ENCODE results near the gene AP1M2.

The AP1M2 gene

DNA sequence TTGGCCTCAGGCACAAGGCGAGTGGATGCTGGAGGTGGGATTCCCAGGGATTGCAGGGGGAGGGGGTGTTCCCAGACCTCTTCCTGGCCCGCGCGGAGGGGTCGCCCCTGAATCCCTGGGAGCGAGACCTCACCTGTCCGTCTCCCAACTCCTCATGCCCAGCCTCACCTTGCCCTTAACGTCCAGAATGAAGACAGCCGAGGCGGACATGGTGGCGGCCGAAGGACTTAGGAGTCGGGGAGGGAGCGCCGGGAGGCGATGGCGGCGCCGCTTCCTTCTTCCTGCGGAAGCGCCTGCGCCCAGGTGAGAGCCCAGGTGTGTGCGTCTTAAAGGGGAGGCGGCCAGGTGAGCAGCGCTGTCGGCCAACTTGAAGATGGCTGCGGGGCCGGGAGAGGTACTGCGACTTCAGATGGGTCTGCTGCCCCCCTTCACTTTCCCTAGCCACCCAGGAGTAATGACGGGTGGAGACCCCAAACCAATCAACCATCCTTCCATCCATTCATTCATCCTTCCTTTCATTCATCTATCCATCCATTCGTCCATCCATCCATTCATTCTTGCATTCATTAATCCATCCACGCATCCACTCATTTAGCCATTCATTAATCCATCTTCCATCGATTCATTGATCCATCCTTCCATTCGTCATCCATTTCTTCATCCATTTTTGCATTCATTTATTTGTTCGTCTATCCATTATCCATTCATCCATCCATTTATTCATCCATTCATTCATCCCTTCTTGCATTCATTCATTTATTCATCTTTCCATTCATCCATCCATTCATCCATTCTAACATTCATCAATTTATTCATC, at the start of gene AP1M2:
Gene AP1M2 (minus strand): TSS at position 291 of the 817 bp plus-strand sequence. CDS start 81 bp downstream, at position 210.
- ChIA-PET CTCF (interaction anchor here (2.3 kb wide), 1 partner anchor 57 kb away, joined by 20 read pairs; no protein-coding TSS in a partner anchor), POLR2A (interaction anchor here (0.7 kb wide), 1 partner anchor 8 kb away, joined by 4 read pairs; no protein-coding TSS in a partner anchor)
- no peaks in the 10 kb centered on the region for H3K4me1 ChIP-seq (ENCODE audit: control insufficient read depth, insufficient read depth, low read length)
- H3K27ac ChIP-seq (ENCODE audit: extremely low read depth, low read depth, low read length), result no peak within 1 kb of the TSS
- TF ChIP-seq, protein P1, sequence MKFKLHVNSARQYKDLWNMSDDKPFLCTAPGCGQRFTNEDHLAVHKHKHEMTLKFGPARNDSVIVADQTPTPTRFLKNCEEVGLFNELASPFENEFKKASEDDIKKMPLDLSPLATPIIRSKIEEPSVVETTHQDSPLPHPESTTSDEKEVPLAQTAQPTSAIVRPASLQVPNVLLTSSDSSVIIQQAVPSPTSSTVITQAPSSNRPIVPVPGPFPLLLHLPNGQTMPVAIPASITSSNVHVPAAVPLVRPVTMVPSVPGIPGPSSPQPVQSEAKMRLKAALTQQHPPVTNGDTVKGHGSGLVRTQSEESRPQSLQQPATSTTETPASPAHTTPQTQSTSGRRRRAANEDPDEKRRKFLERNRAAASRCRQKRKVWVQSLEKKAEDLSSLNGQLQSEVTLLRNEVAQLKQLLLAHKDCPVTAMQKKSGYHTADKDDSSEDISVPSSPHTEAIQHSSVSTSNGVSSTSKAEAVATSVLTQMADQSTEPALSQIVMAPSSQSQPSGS (tag by site-specific recombination; IDR thresholded peaks at IDR 0.05; ENCODE audit: low read depth), result no peak
- TF ChIP-seq BCL11B (tag by site-specific recombination; IDR thresholded peaks at IDR 0.05; ENCODE audit: low read depth) (no peak), ZNF473 (tag by site-specific recombination; IDR thresholded peaks at IDR 0.05) (no peak), GLIS1 (tag by site-specific recombination; IDR thresholded peaks at IDR 0.05) (no peak), ZNF629 (tag by site-specific recombination; IDR thresholded peaks at IDR 0.05) (no peak), ZNF211 (tag by site-specific recombination; IDR thresholded peaks at IDR 0.05; ENCODE audit: low read depth) (no peak), ZNF623 (tag by site-specific recombination; IDR thresholded peaks at IDR 0.05) (no peak), ZNF37A (tag by site-specific recombination; IDR thresholded peaks at IDR 0.05) (no peak), ZBTB21 (tag by site-specific recombination; IDR thresholded peaks at IDR 0.05) (no peak), OVOL3 (tag by site-specific recombination; IDR thresholded peaks at IDR 0.05) (no peak), ZNF48 (tag by site-specific recombination; IDR thresholded peaks at IDR 0.05) (no peak), ZBTB17 (tag by site-specific recombination; IDR thresholded peaks at IDR 0.05) (peak; percentile 79), RBAK (tag by site-specific recombination; IDR thresholded peaks at IDR 0.05) (no peak), KLF9 (tag by site-specific recombination; IDR thresholded peaks at IDR 0.05; ENCODE audit: low read depth) (no peak), ZEB2 (tag by site-specific recombination; IDR thresholded peaks at IDR 0.05) (peak; percentile 62; the same call in 1 of the 2 replicates), ZNF366 (tag by site-specific recombination; conservative IDR thresholded peaks at IDR 0.05) (peak; percentile 99), ZNF174 (tag by site-specific recombination; IDR thresholded peaks at IDR 0.05) (no peak), TRIM28 (IDR thresholded peaks at IDR 0.05; ENCODE audit: borderline replicate concordance, low read length) (no peak), ZFP37 (tag by site-specific recombination; IDR thresholded peaks at IDR 0.05) (no peak), ZNF677 (tag by site-specific recombination; IDR thresholded peaks at IDR 0.05) (no peak)
- TF ChIP-seq, protein P2, sequence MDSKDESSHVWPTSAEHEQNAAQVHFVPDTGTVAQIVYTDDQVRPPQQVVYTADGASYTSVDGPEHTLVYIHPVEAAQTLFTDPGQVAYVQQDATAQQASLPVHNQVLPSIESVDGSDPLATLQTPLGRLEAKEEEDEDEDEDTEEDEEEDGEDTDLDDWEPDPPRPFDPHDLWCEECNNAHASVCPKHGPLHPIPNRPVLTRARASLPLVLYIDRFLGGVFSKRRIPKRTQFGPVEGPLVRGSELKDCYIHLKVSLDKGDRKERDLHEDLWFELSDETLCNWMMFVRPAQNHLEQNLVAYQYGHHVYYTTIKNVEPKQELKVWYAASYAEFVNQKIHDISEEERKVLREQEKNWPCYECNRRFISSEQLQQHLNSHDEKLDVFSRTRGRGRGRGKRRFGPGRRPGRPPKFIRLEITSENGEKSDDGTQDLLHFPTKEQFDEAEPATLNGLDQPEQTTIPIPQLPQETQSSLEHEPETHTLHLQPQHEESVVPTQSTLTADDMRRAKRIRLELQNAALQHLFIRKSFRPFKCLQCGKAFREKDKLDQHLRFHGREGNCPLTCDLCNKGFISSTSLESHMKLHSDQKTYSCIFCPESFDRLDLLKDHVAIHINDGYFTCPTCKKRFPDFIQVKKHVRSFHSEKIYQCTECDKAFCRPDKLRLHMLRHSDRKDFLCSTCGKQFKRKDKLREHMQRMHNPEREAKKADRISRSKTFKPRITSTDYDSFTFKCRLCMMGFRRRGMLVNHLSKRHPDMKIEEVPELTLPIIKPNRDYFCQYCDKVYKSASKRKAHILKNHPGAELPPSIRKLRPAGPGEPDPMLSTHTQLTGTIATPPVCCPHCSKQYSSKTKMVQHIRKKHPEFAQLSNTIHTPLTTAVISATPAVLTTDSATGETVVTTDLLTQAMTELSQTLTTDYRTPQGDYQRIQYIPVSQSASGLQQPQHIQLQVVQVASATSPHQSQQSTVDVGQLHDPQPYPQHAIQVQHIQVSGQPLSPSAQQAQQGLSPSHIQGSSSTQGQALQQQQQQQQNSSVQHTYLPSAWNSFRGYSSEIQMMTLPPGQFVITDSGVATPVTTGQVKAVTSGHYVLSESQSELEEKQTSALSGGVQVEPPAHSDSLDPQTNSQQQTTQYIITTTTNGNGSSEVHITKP (tag by site-specific recombination; IDR thresholded peaks at IDR 0.05), result no peak
- TF ChIP-seq, protein P3, sequence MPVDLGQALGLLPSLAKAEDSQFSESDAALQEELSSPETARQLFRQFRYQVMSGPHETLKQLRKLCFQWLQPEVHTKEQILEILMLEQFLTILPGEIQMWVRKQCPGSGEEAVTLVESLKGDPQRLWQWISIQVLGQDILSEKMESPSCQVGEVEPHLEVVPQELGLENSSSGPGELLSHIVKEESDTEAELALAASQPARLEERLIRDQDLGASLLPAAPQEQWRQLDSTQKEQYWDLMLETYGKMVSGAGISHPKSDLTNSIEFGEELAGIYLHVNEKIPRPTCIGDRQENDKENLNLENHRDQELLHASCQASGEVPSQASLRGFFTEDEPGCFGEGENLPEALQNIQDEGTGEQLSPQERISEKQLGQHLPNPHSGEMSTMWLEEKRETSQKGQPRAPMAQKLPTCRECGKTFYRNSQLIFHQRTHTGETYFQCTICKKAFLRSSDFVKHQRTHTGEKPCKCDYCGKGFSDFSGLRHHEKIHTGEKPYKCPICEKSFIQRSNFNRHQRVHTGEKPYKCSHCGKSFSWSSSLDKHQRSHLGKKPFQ (tag by site-specific recombination; IDR thresholded peaks at IDR 0.05), result no peak
- TF ChIP-seq, protein P4, sequence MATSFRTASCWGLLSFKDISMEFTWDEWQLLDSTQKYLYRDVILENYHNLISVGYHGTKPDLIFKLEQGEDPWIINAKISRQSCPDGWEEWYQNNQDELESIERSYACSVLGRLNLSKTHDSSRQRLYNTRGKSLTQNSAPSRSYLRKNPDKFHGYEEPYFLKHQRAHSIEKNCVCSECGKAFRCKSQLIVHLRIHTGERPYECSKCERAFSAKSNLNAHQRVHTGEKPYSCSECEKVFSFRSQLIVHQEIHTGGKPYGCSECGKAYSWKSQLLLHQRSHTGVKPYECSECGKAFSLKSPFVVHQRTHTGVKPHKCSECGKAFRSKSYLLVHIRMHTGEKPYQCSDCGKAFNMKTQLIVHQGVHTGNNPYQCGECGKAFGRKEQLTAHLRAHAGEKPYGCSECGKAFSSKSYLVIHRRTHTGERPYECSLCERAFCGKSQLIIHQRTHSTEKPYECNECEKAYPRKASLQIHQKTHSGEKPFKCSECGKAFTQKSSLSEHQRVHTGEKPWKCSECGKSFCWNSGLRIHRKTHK (tag by site-specific recombination; IDR thresholded peaks at IDR 0.05), result no peak
- TF ChIP-seq, protein P5, sequence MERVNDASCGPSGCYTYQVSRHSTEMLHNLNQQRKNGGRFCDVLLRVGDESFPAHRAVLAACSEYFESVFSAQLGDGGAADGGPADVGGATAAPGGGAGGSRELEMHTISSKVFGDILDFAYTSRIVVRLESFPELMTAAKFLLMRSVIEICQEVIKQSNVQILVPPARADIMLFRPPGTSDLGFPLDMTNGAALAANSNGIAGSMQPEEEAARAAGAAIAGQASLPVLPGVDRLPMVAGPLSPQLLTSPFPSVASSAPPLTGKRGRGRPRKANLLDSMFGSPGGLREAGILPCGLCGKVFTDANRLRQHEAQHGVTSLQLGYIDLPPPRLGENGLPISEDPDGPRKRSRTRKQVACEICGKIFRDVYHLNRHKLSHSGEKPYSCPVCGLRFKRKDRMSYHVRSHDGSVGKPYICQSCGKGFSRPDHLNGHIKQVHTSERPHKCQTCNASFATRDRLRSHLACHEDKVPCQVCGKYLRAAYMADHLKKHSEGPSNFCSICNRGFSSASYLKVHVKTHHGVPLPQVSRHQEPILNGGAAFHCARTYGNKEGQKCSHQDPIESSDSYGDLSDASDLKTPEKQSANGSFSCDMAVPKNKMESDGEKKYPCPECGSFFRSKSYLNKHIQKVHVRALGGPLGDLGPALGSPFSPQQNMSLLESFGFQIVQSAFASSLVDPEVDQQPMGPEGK (tag by site-specific recombination; IDR thresholded peaks at IDR 0.05), result no peak
- TF ChIP-seq, protein P6, sequence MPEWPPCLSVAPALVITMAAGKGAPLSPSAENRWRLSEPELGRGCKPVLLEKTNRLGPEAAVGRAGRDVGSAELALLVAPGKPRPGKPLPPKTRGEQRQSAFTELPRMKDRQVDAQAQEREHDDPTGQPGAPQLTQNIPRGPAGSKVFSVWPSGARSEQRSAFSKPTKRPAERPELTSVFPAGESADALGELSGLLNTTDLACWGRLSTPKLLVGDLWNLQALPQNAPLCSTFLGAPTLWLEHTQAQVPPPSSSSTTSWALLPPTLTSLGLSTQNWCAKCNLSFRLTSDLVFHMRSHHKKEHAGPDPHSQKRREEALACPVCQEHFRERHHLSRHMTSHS (tag by site-specific recombination; IDR thresholded peaks at IDR 0.05), result no peak
- TF ChIP-seq, protein P7, sequence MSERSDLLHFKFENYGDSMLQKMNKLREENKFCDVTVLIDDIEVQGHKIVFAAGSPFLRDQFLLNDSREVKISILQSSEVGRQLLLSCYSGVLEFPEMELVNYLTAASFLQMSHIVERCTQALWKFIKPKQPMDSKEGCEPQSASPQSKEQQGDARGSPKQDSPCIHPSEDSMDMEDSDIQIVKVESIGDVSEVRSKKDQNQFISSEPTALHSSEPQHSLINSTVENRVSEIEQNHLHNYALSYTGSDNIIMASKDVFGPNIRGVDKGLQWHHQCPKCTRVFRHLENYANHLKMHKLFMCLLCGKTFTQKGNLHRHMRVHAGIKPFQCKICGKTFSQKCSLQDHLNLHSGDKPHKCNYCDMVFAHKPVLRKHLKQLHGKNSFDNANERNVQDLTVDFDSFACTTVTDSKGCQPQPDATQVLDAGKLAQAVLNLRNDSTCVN (tag by site-specific recombination; optimal IDR thresholded peaks at IDR 0.05), result no peak
- H3K36me3 ChIP-seq (ENCODE audit: control insufficient read depth in 2 of 2, insufficient read depth in 1 of 2, low read length in 2 of 2), result no peaks in the 10 kb centered on the region
- no peaks in the 10 kb centered on the region for H3K9me3 ChIP-seq (ENCODE audit: control insufficient read depth, insufficient read depth, low read depth, low read length)
- H3K4me3 ChIP-seq (ENCODE audit: low read depth, low read length), result peak within 1 kb of the TSS; percentile 34
